ENCODE data around the gene SLC2A6. TPM values are rescaled to one million over a fixed set of nuclear protein-coding genes. Genes with fewer than 3 reads are reported as not detected.

SLC2A6 gene
- total and polyA plus RNA-seq, 2 donors from 2014 or later, result 2.5 to 5.8 TPM

DNA sequence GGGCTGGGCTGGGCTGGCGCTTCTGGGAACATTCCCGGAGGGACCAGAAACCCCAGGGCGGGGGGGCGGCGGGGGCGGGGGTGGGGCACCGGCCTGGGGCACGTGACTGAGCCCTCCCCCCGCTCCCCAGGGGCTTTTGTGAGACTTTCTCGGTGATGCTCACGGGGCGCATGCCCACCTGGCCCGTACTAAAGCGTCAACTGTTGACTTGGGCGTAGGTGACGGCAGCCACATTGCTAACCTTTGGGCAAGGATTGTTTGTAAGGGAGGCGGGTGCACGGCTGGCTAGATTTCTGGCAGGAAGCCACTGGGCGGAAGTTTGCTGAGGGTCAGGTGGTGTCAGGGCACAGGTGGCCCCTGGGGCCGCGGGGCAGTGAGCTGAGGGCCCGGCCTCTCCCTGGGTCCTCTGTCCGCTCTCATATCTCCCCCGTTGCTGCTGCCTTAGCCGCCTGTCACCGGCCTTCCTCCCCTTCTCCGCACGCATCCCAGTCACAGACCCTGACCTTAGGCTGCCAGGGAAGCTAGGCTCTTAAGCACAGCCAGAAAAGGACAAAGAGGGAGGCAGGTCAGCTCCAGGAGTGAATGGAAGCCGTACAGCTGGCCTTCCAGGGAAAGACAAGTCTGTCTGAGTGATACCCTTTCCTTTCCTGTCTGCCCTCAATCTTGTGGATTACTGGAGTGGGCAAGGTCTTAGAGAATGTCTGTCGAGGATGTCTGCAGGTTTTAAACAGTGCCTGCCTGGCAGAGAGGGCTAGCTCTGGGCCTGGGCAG is 18.3 kb downstream of the SLC2A6 start:
- Histone ChIP-seq H3K27me3 (ENCODE audit: control insufficient read depth, insufficient read depth, low read length) (no peaks in the 10 kb centered on the region), H3K9ac (ENCODE audit: low read length in 3 of 3) (peak overlapping the region; percentile 30 to 95 (median 66)), H3K9me3 (ENCODE audit: control insufficient read depth in 2 of 3, insufficient read depth in 1 of 3, low read length in 3 of 3) (no peaks in the 10 kb centered on the region), H3K4me3 (ENCODE audit: low read length in 3 of 3) (peak overlapping the region; percentile 39 to 80 (median 59)), H3K27ac (ENCODE audit: low read depth in 2 of 2, low read length in 2 of 2) (peak overlapping the region; percentile 83 to 97), H3K4me1 (ENCODE audit: control insufficient read depth in 2 of 3, insufficient read depth in 2 of 3, low read depth in 1 of 3, low read length in 3 of 3) (peaks cover 0 to 20% (median 6%) of the 10 kb centered on the region in 3 donors), H3K36me3 (ENCODE audit: control insufficient read depth in 2 of 3, insufficient read depth in 3 of 3, low read length in 3 of 3) (peaks cover 0 to 6% (median 0%) of the 10 kb centered on the region in 3 donors)
- TF ChIP-seq, protein P1, sequence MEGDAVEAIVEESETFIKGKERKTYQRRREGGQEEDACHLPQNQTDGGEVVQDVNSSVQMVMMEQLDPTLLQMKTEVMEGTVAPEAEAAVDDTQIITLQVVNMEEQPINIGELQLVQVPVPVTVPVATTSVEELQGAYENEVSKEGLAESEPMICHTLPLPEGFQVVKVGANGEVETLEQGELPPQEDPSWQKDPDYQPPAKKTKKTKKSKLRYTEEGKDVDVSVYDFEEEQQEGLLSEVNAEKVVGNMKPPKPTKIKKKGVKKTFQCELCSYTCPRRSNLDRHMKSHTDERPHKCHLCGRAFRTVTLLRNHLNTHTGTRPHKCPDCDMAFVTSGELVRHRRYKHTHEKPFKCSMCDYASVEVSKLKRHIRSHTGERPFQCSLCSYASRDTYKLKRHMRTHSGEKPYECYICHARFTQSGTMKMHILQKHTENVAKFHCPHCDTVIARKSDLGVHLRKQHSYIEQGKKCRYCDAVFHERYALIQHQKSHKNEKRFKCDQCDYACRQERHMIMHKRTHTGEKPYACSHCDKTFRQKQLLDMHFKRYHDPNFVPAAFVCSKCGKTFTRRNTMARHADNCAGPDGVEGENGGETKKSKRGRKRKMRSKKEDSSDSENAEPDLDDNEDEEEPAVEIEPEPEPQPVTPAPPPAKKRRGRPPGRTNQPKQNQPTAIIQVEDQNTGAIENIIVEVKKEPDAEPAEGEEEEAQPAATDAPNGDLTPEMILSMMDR (IDR thresholded peaks at IDR 0.05; ENCODE audit: borderline replicate concordance, extremely low read depth, insufficient read depth), result no peak
- DNase-seq (peak in 4 of 5 donors; percentile 66 to 93 (median 73)), FAIRE-seq (no peak)
- intact Hi-C loops (cut with DNase I), result no loop called here

DNA sequence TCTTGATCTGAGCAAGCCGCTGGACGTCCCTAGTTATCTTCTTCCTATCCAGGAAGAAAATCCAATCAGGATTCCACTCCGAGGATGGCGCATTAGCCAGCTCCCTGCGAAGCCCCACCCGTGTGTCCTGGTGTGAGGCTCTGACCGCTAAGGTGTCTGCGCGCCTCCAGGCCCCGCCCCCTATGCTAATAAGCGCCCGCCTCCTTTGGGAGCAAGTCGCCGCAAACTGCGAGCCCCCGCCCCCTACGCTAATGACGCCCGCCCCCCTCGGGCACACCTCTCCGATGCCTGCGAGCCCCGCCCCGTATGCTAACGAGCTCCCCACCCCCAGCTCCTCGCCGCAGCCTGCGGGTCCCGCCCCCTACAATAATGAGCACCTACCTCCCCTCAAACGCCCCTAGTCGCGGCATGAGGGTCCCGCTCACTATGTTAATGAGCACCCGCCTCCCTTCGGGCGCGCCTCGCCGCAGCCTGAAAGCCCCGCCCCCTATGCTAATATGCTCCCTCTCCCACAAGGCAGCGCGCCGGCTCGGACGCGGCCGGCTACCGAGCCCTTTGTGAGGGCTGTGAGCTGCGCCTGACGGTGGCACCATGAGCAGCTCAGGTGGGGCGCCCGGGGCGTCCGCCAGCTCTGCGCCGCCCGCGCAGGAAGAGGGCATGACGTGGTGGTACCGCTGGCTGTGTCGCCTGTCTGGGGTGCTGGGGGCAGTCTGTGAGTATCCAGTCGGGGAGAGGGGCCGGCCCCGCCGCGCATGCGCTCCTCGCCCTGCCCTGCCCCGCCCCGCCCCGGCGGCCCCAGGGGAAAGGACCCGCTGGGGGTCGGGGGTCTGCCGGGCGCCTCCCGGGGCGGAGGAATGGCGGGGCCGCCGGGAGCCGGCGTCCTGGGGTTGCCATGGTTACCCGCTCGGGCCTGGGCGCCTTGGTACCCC is 19.2 kb downstream of the SLC2A6 start, which contains the start of gene CACFD1:
Gene CACFD1, plus strand, starts transcription at position 503 of the 929 bp plus-strand sequence. Its CDS starts 89 bp downstream, at position 592.
- H3K36me3 ChIP-seq (ENCODE audit: control insufficient read depth in 2 of 3, insufficient read depth in 3 of 3, low read length in 3 of 3), result peaks cover 0 to 3% (median 0%) of the 10 kb centered on the region in 3 donors
- no peaks in the 10 kb centered on the region for H3K27me3 ChIP-seq (ENCODE audit: control insufficient read depth, insufficient read depth, low read length)
- peak within 1 kb of the TSS; percentile 83 to 97 for H3K27ac ChIP-seq (ENCODE audit: low read depth in 2 of 2, low read length in 2 of 2)
- H3K4me3 ChIP-seq (ENCODE audit: low read length in 3 of 3), result peak within 1 kb of the TSS; percentile 59 to 80 (median 62)
- H3K9me3 ChIP-seq (ENCODE audit: control insufficient read depth in 2 of 3, insufficient read depth in 1 of 3, low read length in 3 of 3), result no peaks in the 10 kb centered on the region
- no peak for FAIRE-seq
- H3K9ac ChIP-seq (ENCODE audit: low read length in 3 of 3), result peak within 1 kb of the TSS; percentile 35 to 95 (median 49)
- intact Hi-C loops (cut with DNase I), result no loop called here
- H3K4me1 ChIP-seq (ENCODE audit: control insufficient read depth in 2 of 3, insufficient read depth in 2 of 3, low read depth in 1 of 3, low read length in 3 of 3), result peaks cover 0 to 20% (median 6%) of the 10 kb centered on the region in 3 donors
- TF ChIP-seq, protein P1 (IDR thresholded peaks at IDR 0.05; ENCODE audit: borderline replicate concordance, extremely low read depth, insufficient read depth), result no peak
- peak; percentile 98 to 99 (median 99) for DNase-seq

DNA sequence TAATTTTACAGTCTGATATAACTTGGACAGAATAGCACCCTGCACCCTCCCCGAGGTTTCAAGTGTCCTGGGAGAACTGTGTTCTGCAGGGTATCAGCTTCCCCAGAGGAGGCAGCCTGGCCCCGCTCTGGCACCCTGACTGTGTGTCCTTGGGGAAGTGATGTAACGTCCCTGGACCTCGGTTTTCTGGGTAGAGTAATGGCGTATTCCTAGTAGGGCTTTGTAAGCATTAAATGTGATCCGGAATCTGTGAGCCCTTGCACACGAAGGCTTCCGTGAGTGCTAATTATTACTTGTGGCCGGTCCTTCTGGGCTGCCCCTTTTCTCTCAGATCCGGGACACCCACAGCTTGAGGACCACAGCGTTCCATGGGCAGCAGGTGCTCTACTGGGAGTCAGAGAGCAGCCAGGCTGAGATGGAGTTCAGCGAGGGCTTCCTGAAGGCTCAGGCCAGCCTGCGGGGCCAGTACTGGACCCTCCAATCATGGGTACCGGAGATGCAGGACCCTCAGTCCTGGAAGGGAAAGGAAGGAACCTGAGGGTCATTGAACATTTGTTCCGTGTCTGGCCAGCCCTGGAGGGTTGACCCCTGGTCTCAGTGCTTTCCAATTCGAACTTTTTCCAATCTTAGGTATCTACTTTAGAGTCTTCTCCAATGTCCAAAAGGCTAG is 20.1 kb downstream of the SLC2A6 start:
- TF ChIP-seq, protein P1 (IDR thresholded peaks at IDR 0.05; ENCODE audit: borderline replicate concordance, extremely low read depth, insufficient read depth), result no peak
- H3K27me3 ChIP-seq (ENCODE audit: control insufficient read depth, insufficient read depth, low read length), result no peaks in the 10 kb centered on the region
- FAIRE-seq (no peak), DNase-seq (peak in 1 of 5 donors; percentile 73)
- peak overlapping the region in 2 of 3 donors; percentile 15 to 80 for H3K4me3 ChIP-seq (ENCODE audit: low read length in 3 of 3)
- no peaks in the 10 kb centered on the region for H3K9me3 ChIP-seq (ENCODE audit: control insufficient read depth in 2 of 3, insufficient read depth in 1 of 3, low read length in 3 of 3)
- H3K9ac ChIP-seq (ENCODE audit: low read length in 3 of 3), result peak overlapping the region in 1 of 3 donors; percentile 65
- H3K4me1 ChIP-seq (ENCODE audit: control insufficient read depth in 2 of 3, insufficient read depth in 2 of 3, low read depth in 1 of 3, low read length in 3 of 3), result peaks cover 0 to 20% (median 6%) of the 10 kb centered on the region in 3 donors
- H3K36me3 ChIP-seq (ENCODE audit: control insufficient read depth in 2 of 3, insufficient read depth in 3 of 3, low read length in 3 of 3), result peaks cover 0 to 3% (median 0%) of the 10 kb centered on the region in 3 donors
- intact Hi-C loops (cut with DNase I), result no loop called here
- H3K27ac ChIP-seq (ENCODE audit: low read depth in 2 of 2, low read length in 2 of 2), result no peak overlapping the region

Data from kidney (tissue), 14 donors.